HFF-Myc (cell line): ENCODE measurements around the gene CXCL5.

Source experiments
- DNase-seq: peaks from one replicate; pipeline ENCODE4 v3.0.0-alpha.2; 2011; ENCODE audit warnings: low read depth; ENCODE audit errors: extremely low read depth
- H3K4me3 ChIP-seq: replicated peaks from 2 replicates; pipeline ENCODE4 v1.5.1; 2011; ENCODE audit warnings: low read depth, mild to moderate bottlenecking, control low read depth, low read length
- TF ChIP-seq, protein P1 (sequence below): IDR thresholded peaks from 2 replicates; pipeline ENCODE4 v1.5.1; 2012; ENCODE audit warnings: mild to moderate bottlenecking, low read depth, low read length, control low read depth; ENCODE audit errors: missing control alignments

CXCL5 gene

DNA sequence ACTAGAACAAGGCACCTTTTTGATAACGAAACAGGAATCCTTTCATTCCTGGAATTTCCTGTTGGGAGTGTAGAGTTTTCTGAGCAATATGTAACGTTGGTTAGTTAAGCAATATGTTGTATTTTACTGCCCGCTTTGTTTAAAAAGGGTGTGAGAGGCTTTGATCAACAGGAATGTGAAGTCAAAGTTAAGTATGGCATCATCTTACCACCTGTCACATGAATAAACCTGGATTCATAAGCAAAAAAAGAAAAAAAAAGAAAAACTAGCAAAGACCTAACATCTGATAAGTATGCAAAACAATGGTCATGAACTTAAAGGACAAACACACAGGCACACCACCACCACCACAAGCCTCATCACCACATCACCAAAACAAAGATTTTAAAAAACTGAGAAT is 7.1 kb upstream of the CXCL5 start:
- DNase-seq: no peak
- no peak overlapping the region for H3K4me3 ChIP-seq
- TF ChIP-seq, protein P1, sequence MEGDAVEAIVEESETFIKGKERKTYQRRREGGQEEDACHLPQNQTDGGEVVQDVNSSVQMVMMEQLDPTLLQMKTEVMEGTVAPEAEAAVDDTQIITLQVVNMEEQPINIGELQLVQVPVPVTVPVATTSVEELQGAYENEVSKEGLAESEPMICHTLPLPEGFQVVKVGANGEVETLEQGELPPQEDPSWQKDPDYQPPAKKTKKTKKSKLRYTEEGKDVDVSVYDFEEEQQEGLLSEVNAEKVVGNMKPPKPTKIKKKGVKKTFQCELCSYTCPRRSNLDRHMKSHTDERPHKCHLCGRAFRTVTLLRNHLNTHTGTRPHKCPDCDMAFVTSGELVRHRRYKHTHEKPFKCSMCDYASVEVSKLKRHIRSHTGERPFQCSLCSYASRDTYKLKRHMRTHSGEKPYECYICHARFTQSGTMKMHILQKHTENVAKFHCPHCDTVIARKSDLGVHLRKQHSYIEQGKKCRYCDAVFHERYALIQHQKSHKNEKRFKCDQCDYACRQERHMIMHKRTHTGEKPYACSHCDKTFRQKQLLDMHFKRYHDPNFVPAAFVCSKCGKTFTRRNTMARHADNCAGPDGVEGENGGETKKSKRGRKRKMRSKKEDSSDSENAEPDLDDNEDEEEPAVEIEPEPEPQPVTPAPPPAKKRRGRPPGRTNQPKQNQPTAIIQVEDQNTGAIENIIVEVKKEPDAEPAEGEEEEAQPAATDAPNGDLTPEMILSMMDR: no peak

DNA sequence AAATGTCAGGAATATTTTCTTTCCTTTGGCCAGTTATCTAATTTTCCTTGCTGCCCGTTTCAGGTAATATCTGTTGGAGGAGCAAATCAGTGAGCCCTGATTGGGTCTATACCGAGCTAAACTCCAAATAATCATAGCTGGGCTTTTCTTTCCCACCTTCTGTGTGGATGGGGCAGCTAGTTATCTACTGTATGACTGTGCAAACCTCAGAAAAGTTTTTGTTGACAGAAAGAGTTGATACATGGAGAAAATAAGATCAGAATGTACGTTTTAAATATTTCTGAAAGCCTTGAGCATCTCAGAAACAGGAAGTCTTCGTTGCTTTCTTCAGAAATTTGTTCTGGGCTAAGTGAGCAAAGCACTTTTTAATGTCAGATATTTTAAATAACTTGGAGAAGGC is 6.2 kb upstream of the CXCL5 start:
- no peak for DNase-seq
- TF ChIP-seq, protein P1: no peak
- H3K4me3 ChIP-seq: no peak overlapping the region

DNA sequence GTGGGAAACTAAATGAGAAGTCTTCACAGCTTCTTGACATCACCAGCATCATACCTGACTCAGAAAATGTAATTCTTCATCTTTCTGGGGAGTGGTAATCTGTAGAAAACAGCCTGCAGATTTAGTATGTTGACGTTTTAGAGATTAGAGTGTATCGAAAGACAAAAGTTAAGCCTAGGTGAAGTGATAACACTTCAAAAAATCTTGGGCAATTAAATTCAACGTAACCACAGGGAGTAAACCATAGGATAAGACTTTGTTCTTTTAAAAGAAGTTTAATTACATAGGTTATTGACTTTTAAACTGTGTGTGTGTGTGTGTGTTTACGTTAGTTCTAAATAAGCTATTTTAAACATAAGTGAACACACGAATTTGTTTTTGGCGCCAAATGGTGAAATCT is 1.8 kb upstream of the CXCL5 start:
- TF ChIP-seq, protein P1: no peak
- DNase-seq: no peak
- H3K4me3 ChIP-seq: no peak overlapping the region

DNA sequence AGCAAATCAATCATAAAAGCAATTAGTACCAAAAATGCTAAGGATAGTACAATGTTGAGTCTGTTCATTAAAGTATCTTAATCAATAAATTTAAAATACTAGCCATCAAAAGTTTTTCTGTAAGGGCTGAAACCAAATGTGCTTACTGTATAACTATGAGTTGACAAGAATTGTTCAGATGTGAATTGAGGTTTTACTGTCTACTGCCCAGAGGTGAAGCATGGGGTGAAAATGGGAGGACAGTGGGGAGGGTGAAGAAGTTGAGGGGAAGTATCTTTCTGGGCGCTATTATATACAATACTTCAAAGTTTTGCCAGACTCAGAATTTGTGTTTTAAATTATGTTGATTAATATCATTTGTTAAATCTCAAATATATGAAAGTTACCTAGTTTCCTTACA is 6.4 kb downstream of the CXCL5 start:
- DNase-seq: no peak
- H3K4me3 ChIP-seq: no peak overlapping the region
- TF ChIP-seq, protein P1: no peak

DNA sequence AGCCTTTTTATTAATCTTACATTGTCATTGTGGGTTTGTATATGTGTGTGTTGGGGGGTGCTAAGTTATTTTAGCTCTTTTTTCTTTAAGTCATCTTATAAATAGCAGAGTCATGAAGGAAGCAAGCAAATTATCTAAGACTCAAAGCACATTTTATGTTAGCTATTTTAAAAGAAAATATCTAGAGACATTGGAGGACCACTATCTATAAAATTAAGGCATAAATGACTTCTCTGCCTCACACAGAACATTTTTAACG is 6.8 kb downstream of the CXCL5 start:
- no peak for DNase-seq
- no peak overlapping the region for H3K4me3 ChIP-seq
- TF ChIP-seq, protein P1: no peak

DNA sequence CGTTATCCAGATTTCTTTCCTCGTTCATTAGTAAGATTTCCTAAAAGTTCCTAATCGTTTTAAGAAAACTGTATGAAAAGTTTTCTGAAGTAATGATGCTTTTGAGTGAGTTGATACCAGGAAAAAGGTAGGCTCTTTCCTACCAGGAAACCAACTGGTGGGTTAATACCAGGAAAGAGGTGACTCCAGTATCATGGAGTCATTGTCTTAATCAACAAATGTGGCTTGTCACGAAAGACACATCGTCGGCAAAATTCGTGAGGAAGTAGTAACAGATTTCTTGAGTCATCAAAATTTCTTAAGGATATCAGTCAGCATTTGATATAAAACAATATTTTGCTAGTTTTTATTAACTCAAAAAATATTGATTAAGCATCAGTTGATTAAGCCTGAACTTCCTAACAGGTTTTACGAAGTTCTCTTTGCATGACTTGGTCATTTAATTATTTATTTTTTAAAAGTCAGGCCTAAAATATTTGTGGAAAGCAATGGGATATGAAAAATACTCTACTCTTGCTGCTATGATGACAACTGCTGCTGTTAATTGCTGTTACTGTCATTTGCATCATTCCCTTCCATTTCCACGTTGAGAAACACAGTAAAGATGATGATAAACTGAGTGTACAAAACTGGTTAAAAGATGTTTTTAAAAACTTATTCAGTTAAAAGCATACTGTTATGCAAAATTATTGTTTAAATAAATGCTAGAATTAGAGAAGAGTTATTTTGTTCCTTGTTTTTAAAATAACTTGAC is 7.3 kb downstream of the CXCL5 start:
- no peak for DNase-seq
- TF ChIP-seq, protein P1: no peak
- no peak overlapping the region for H3K4me3 ChIP-seq

DNA sequence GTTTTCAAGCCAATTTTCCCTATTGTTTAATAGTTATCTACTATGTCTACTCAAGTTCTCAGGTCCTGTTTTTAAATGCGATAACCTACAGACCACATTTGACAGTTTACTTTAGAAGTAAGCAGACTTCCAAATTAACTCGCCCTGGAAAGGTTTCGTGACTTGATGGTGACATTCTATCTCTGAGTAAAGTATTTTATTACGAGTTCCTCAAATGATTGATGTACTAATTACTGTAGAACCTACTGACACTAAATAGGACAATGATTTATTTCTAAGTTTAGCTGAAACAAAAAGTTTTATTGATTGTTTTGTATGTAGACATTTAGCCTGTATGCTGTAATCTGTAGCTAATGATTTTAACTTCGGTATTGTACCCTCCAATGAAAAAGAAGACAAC is 8.5 kb downstream of the CXCL5 start:
- DNase-seq: no peak
- TF ChIP-seq, protein P1: no peak
- no peak overlapping the region for H3K4me3 ChIP-seq
